HCT116 (cell line): ENCODE data around the gene DAND5. TPM values are rescaled to one million over a fixed set of nuclear protein-coding genes. Genes with fewer than 3 reads are reported as not detected.

Source experiments
- ATAC-seq: fragments of 200-7000 bp; cut with Tn5 transposase; 2 replicates; pipeline ENCODE4 v1.9.1; 2020; ENCODE audit warnings: mild to moderate bottlenecking, moderate library complexity
- BruUV-seq: library from RNA; stranded (reverse); fragments of 400-500 nt; replicated peaks from 2 replicates; lab custom pipeline; 2021; lab: Mats Ljungman, UMichigan
- CTCF ChIA-PET: fragments of 300-600 bp; sonication (Branson Sonifier 250); formaldehyde crosslinking; loops from one replicate; lab custom pipeline; 2021; ENCODE audit warnings: antibody characterized with exemption; lab: Charles Lee
- POLR2A ChIA-PET: fragments of 300-600, 350-600 bp; sonication (Branson Sonifier 250); formaldehyde crosslinking; loops from one replicate; lab custom pipeline; 2021; ENCODE audit warnings: antibody characterized with exemption; lab: Charles Lee
- RAD21 ChIA-PET, 2 experiments: fragments of 300-600 bp; sonication (Branson Sonifier 250); formaldehyde crosslinking; loops; one replicate each; lab custom pipeline; 2023; ENCODE audit warnings: low total read pairs in 2 of 2; ENCODE audit not compliant: uncharacterized antibody in 2 of 2, unreplicated experiment in 2 of 2, low non-redundant PET in 1 of 2; lab: Charles Lee
- DNase-seq: peaks from one replicate; pipeline ENCODE4 v3.0.0-alpha.2; 2010; ENCODE audit warnings: low read depth, low spot score
- H2AFZ ChIP-seq: fragments of 200-600 bp; shearing (Covaris generic), sonication (generic); 2 replicates; pipeline ENCODE4 v1.6.1; 2017; ENCODE audit warnings: low read depth, mixed run types, mixed read lengths, antibody characterized with exemption, low read length; ENCODE audit not compliant: poor library complexity, severe bottlenecking
- H3K27ac ChIP-seq: 2 replicates; pipeline ENCODE4 v1.5.1; 2012; ENCODE audit warnings: low read depth, low read length
- H3K27me3 ChIP-seq: fragments of 200-600 bp; sonication (generic); 2 replicates; pipeline ENCODE4 v1.6.1; 2016; ENCODE audit warnings: mixed run types, low read length, mixed read lengths; ENCODE audit not compliant: insufficient read depth
- H3K36me3 ChIP-seq, 2 experiments: fragments of 200-500 bp in 1 of 2; fragments of 200-600 bp in 1 of 2; sonication (Bioruptor generic) in 1 of 2; sonication (generic) in 1 of 2; 2 replicates each; pipeline versions ENCODE4 v1.5.1 to v1.6.1; 2014 to 2016; ENCODE audit warnings: low read length in 2 of 2, inconsistent platforms in 1 of 2, mixed read lengths in 1 of 2, mixed run types in 1 of 2; ENCODE audit not compliant: insufficient read depth in 2 of 2, control insufficient read depth in 1 of 2
- H3K4me1 ChIP-seq, 2 experiments: fragments of 200-600 bp in 1 of 2; sonication (generic) in 1 of 2; 2 replicates each; pipeline versions ENCODE4 v1.5.1 to v1.6.1; 2012 to 2017; ENCODE audit warnings: low read length in 2 of 2, inconsistent platforms in 1 of 2, mild to moderate bottlenecking in 1 of 2, mixed read lengths in 1 of 2, mixed run types in 1 of 2, moderate library complexity in 1 of 2; ENCODE audit not compliant: insufficient read depth in 2 of 2, control insufficient read depth in 1 of 2
- H3K4me2 ChIP-seq: fragments of 200-600 bp; sonication (generic); 2 replicates; pipeline ENCODE4 v1.6.1; 2017; ENCODE audit warnings: mixed run types, low read length, mixed read lengths
- H3K4me3 ChIP-seq, 2 experiments: fragments of 200-600 bp in 1 of 2; sonication (generic) in 1 of 2; replicated peaks in 1 of 2; 2 replicates each; pipeline ENCODE4 v1.5.1; 2011 to 2016; ENCODE audit warnings: low read length in 2 of 2, control low read depth in 1 of 2, low read depth in 1 of 2, mild to moderate bottlenecking in 1 of 2, mixed read lengths in 1 of 2, mixed run types in 1 of 2
- H3K79me2 ChIP-seq: fragments of 200-600 bp; sonication (generic); 2 replicates; pipeline ENCODE4 v1.6.1; 2017; ENCODE audit warnings: mild to moderate bottlenecking, mixed run types, low read length, moderate library complexity, mixed read lengths; ENCODE audit not compliant: insufficient read depth
- H3K9ac ChIP-seq: fragments of 200-600 bp; sonication (generic); 2 replicates; pipeline ENCODE4 v1.6.1; 2016; ENCODE audit warnings: low read length, mixed read lengths
- H3K9me2 ChIP-seq: fragments of 200-600 bp; sonication (generic), shearing (Covaris generic); 2 replicates; pipeline ENCODE4 v1.6.1; 2017; ENCODE audit warnings: mixed run types, mild to moderate bottlenecking, moderate library complexity; ENCODE audit not compliant: insufficient read depth
- H3K9me3 ChIP-seq, 2 experiments: fragments of 200-500 bp in 1 of 2; fragments of 200-600 bp in 1 of 2; sonication (Bioruptor generic) in 1 of 2; sonication (generic) in 1 of 2; 2 replicates each; pipeline ENCODE4 v1.6.1; 2014 to 2017; ENCODE audit warnings: low read length in 2 of 2, mixed read lengths in 2 of 2, inconsistent platforms in 1 of 2, low read depth in 1 of 2, mild to moderate bottlenecking in 1 of 2, mixed run types in 1 of 2, moderate library complexity in 1 of 2; ENCODE audit not compliant: control insufficient read depth in 1 of 2, insufficient read depth in 1 of 2
- H4K20me1 ChIP-seq: fragments of 200-600 bp; sonication (generic), shearing (Covaris generic); 2 replicates; pipeline ENCODE4 v1.6.1; 2017; ENCODE audit warnings: mixed run types, mild to moderate bottlenecking, moderate library complexity; ENCODE audit not compliant: insufficient read depth
- CBX3 ChIP-seq: IDR thresholded peaks from 2 replicates; pipeline ENCODE4 v1.6.1; 2012; ENCODE audit warnings: low read depth
- CEBPB ChIP-seq: IDR thresholded peaks from 2 replicates; pipeline ENCODE4 v1.6.1; 2012; ENCODE audit warnings: low read depth
- EGR1 ChIP-seq: IDR thresholded peaks from 2 replicates; pipeline ENCODE4 v1.6.1; 2012; ENCODE audit warnings: low read depth
- ELF1 ChIP-seq: IDR thresholded peaks from 2 replicates; pipeline ENCODE4 v1.6.1; 2012; ENCODE audit warnings: low read depth, borderline replicate concordance
- EZH2 ChIP-seq: fragments of 200-600 bp; sonication (generic); IDR thresholded peaks from 2 replicates; pipeline ENCODE4 v1.6.1; 2017; ENCODE audit warnings: antibody characterized with exemption, mixed run types
- FOSL1 ChIP-seq: IDR thresholded peaks from 2 replicates; pipeline ENCODE4 v1.6.1; 2012; ENCODE audit warnings: low read depth
- POLR2A ChIP-seq: IDR thresholded peaks from 2 replicates; pipeline ENCODE4 v1.7.0; 2011; ENCODE audit warnings: borderline replicate concordance; ENCODE audit not compliant: insufficient read depth, insufficient read length; ENCODE audit errors: extremely low read depth
- RAD21 ChIP-seq: IDR thresholded peaks from 2 replicates; pipeline ENCODE4 v1.6.1; 2012; ENCODE audit warnings: low read depth, mild to moderate bottlenecking
- SP1 ChIP-seq: IDR thresholded peaks from 2 replicates; pipeline ENCODE4 v1.6.1; 2012; ENCODE audit warnings: low read depth
- SRF ChIP-seq: IDR thresholded peaks from 2 replicates; pipeline ENCODE4 v1.6.1; 2012; ENCODE audit warnings: low read depth
- YY1 ChIP-seq: IDR thresholded peaks from 2 replicates; pipeline ENCODE4 v1.6.1; 2011; ENCODE audit warnings: low read length, low read depth, moderate library complexity, mild to moderate bottlenecking; ENCODE audit not compliant: insufficient replicate concordance; ENCODE audit errors: extremely low read depth
- intact Hi-C: fragments of 100-400 bp; cut with micrococcal nuclease; formaldehyde crosslinking; loops from 2 replicates; pipeline ENCODE4 v1.10.0; 2022
- total RNA-seq: library from RNA; stranded (reverse); gene quantifications from one replicate; pipeline ENCODE4 v1.2.1, GENCODE V29; 2021; ENCODE audit not compliant: unreplicated experiment
- TF ChIP-seq, protein P1 (sequence below): IDR thresholded peaks from 2 replicates; pipeline ENCODE4 v1.6.1; 2012
- TF ChIP-seq, protein P2 (sequence below): IDR thresholded peaks from 2 replicates; pipeline ENCODE4 v1.6.1; 2012
- TF ChIP-seq, protein P3 (sequence below): IDR thresholded peaks from 2 replicates; pipeline ENCODE4 v1.6.1; 2012; ENCODE audit warnings: low read depth
- TF ChIP-seq, protein P4 (sequence below): IDR thresholded peaks from 2 replicates; pipeline ENCODE4 v1.6.1; 2011; ENCODE audit warnings: mild to moderate bottlenecking, low read length, moderate library complexity; ENCODE audit not compliant: insufficient replicate concordance; ENCODE audit errors: extremely low read depth

DAND5 gene
- total RNA-seq, 1 experiment from 2014 or later = 0.25 TPM

DNA sequence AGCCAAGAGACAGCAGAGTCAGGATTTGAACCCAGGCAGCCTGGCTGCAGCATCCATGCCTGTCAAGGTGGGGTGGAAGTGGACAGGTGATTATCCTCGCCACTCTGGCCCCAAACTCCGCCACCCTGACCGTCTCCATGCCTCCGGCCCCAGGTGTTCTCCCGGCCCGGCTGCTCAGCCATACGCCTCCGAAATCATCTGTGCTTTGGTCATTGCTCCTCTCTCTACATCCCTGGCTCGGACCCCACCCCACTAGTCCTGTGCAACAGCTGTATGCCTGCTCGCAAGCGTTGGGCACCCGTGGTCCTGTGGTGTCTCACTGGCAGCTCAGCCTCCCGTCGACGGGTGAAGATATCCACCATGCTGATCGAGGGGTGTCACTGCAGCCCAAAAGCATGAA lies 3.9 kb downstream of the DAND5 start:
- CTCF ChIA-PET = interaction anchor here (1.2 kb wide), 1 partner anchor 121 kb away, joined by 3 read pairs; no protein-coding TSS in a partner anchor

DNA sequence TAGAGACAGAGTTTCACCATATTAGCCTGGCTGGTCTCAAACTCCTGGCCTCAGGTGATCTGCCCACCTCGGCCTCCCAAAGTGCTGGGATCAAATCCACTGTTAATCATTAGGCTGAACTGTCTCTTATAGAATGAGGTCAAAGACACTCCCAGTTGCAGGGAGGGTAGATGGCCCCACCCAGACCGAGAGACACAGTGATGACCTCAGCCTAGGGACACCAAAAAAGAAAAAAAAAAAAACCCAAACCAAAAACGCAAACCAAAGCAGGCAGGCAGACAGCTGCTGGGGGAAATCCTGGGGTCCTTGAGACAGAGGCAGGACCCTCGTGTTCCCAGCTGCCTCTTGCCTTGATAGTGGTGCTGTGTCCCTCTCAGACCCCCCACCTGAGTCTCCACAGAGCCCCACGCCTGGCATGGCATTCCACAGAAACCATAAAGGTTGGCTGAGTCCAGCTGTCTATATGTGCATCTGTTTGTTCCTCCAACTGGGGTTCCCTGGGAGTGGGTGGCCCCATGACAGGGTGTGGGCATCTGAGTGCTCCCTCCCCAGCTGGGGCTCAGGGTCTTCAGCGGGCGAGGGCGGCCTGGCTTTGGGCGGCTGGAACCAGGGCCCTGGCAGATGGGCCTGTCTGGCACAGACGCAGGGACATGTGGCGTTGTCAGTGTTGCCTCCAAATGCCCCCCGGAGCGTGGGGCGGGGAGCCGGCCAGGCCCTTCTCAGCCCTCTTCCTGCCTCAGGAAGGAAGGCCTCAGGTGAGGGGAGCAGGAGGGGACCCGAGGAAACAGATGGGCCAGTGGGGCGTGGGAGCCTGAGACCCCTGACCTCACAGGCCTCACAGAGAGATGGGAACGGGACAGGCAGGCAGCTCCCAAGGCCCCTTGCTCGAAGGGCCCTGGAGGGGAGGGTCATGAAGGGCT lies 5.2 kb downstream of the DAND5 start:
- H3K27me3 ChIP-seq = no peaks in the 10 kb centered on the region
- H3K9me2 ChIP-seq = no peaks in the 10 kb centered on the region
- no TSS peak for BruUV-seq
- no peak overlapping the region for H3K4me2 ChIP-seq
- H3K27ac ChIP-seq = no peak overlapping the region
- H3K4me1 ChIP-seq = peaks cover 0 to 15% of the 10 kb centered on the region in 2 experiments; a peak in 2 of 4 replicates
- intact Hi-C loops = loop anchor here (5.0 to 10.0 kb wide), 2 partner anchors 363 to 620 kb away; no protein-coding TSS in a partner anchor
- DNase-seq (no peak), ATAC-seq (no peak)
- H4K20me1 ChIP-seq = no peaks in the 10 kb centered on the region
- H3K36me3 ChIP-seq = no peaks in the 10 kb centered on the region
- no peaks in the 10 kb centered on the region for H3K9me3 ChIP-seq
- ChIA-PET RAD21 (no interaction called here), CTCF (interaction anchor here (1.2 to 8.0 kb wide), 4 partner anchors 9 to 120 kb away, joined by 3 to 94 read pairs (median 34); no protein-coding TSS in a partner anchor), POLR2A (no interaction called here)
- H2AFZ ChIP-seq = no peak overlapping the region
- no peak overlapping the region for H3K4me3 ChIP-seq
- no peak overlapping the region for H3K9ac ChIP-seq
- H3K79me2 ChIP-seq = no peaks in the 10 kb centered on the region
- TF ChIP-seq FOSL1 (no peak), RAD21 (no peak), YY1 (no peak), CEBPB (no peak), CBX3 (no peak), POLR2A (no peak), SP1 (no peak)
- TF ChIP-seq, protein P1, sequence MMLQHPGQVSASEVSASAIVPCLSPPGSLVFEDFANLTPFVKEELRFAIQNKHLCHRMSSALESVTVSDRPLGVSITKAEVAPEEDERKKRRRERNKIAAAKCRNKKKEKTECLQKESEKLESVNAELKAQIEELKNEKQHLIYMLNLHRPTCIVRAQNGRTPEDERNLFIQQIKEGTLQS = no peak
- TF ChIP-seq, protein P2, sequence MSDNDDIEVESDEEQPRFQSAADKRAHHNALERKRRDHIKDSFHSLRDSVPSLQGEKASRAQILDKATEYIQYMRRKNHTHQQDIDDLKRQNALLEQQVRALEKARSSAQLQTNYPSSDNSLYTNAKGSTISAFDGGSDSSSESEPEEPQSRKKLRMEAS = no peak
- TF ChIP-seq, protein P3, sequence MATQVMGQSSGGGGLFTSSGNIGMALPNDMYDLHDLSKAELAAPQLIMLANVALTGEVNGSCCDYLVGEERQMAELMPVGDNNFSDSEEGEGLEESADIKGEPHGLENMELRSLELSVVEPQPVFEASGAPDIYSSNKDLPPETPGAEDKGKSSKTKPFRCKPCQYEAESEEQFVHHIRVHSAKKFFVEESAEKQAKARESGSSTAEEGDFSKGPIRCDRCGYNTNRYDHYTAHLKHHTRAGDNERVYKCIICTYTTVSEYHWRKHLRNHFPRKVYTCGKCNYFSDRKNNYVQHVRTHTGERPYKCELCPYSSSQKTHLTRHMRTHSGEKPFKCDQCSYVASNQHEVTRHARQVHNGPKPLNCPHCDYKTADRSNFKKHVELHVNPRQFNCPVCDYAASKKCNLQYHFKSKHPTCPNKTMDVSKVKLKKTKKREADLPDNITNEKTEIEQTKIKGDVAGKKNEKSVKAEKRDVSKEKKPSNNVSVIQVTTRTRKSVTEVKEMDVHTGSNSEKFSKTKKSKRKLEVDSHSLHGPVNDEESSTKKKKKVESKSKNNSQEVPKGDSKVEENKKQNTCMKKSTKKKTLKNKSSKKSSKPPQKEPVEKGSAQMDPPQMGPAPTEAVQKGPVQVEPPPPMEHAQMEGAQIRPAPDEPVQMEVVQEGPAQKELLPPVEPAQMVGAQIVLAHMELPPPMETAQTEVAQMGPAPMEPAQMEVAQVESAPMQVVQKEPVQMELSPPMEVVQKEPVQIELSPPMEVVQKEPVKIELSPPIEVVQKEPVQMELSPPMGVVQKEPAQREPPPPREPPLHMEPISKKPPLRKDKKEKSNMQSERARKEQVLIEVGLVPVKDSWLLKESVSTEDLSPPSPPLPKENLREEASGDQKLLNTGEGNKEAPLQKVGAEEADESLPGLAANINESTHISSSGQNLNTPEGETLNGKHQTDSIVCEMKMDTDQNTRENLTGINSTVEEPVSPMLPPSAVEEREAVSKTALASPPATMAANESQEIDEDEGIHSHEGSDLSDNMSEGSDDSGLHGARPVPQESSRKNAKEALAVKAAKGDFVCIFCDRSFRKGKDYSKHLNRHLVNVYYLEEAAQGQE = no peak
- TF ChIP-seq, protein P4, sequence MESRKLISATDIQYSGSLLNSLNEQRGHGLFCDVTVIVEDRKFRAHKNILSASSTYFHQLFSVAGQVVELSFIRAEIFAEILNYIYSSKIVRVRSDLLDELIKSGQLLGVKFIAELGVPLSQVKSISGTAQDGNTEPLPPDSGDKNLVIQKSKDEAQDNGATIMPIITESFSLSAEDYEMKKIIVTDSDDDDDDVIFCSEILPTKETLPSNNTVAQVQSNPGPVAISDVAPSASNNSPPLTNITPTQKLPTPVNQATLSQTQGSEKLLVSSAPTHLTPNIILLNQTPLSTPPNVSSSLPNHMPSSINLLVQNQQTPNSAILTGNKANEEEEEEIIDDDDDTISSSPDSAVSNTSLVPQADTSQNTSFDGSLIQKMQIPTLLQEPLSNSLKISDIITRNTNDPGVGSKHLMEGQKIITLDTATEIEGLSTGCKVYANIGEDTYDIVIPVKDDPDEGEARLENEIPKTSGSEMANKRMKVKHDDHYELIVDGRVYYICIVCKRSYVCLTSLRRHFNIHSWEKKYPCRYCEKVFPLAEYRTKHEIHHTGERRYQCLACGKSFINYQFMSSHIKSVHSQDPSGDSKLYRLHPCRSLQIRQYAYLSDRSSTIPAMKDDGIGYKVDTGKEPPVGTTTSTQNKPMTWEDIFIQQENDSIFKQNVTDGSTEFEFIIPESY = no peak

More for the DNA sequence above, 3.9 kb downstream of the DAND5 start:
- Histone ChIP-seq H3K36me3 (no peaks in the 10 kb centered on the region), H4K20me1 (no peaks in the 10 kb centered on the region), H2AFZ (no peak overlapping the region), H3K79me2 (no peaks in the 10 kb centered on the region), H3K4me1 (peaks cover 0 to 17% of the 10 kb centered on the region in 2 experiments; a peak in 2 of 4 replicates), H3K27ac (no peak overlapping the region), H3K27me3 (no peaks in the 10 kb centered on the region), H3K4me3 (no peak overlapping the region), H3K9ac (no peak overlapping the region), H3K4me2 (no peak overlapping the region), H3K9me3 (no peaks in the 10 kb centered on the region), H3K9me2 (no peaks in the 10 kb centered on the region)
- DNase-seq (no peak), ATAC-seq (no peak)
- ChIA-PET RAD21 (no interaction called here), POLR2A (no interaction called here)
- BruUV-seq = no TSS peak
- intact Hi-C loops = loop anchor here (10.0 kb wide), 1 partner anchor 622 kb away; no protein-coding TSS in a partner anchor
- TF ChIP-seq EGR1 (no peak), SRF (no peak), EZH2 (no peak), ELF1 (no peak)
